H54 (cell line): ENCODE data around the gene TEKT2.

Experiments used
- DNase-seq: peaks from one replicate; pipeline ENCODE4 v3.0.0; 2011; ENCODE audit warnings: low spot score, mixed read lengths; ENCODE audit not compliant: insufficient read length
- FAIRE-seq: peaks from 3 replicates; lab custom pipeline; 2011; peaks lifted over from hg19 to GRCh38; lab: Jason Lieb, UNC
- POLR2A ChIP-seq: IDR thresholded peaks from 2 replicates; pipeline ENCODE4 v1.6.1; 2011; ENCODE audit warnings: low read depth, mild to moderate bottlenecking, low read length

TEKT2 gene

GRCh38 chr1:36091698-36092097 lies 7.8 kb downstream of the TEKT2 start:
- no peak for TF ChIP-seq POLR2A
- FAIRE-seq (no peak), DNase-seq (no peak)

GRCh38 chr1:36092166-36092797 lies 8.4 kb downstream of the TEKT2 start:
- no peak for TF ChIP-seq POLR2A
- DNase-seq (no peak), FAIRE-seq (no peak)

GRCh38 chr1:36092798-36093185 lies 8.9 kb downstream of the TEKT2 start:
- DNase-seq (no peak), FAIRE-seq (no peak)
- TF ChIP-seq POLR2A, result no peak

- no peak for TF ChIP-seq POLR2A
- DNase-seq (no peak), FAIRE-seq (no peak)
Observed at GRCh38 chr1:36093226-36093625, 9.3 kb downstream of the TEKT2 start.

- no peak for TF ChIP-seq POLR2A
- no peak for FAIRE-seq
- no peak for DNase-seq
Observed at GRCh38 chr1:36093929-36094328, 10.0 kb downstream of the TEKT2 start.

GRCh38 chr1:36094621-36095061 lies 10.7 kb downstream of the TEKT2 start:
- FAIRE-seq (no peak), DNase-seq (no peak)
- no peak for TF ChIP-seq POLR2A

GRCh38 chr1:36095760-36096405 lies 12.0 kb downstream of the TEKT2 start:
- FAIRE-seq, result no peak
- DNase-seq, result no peak
- no peak for TF ChIP-seq POLR2A

- DNase-seq (no peak), FAIRE-seq (no peak)
- TF ChIP-seq POLR2A, result no peak
Observed at GRCh38 chr1:36096500-36097432, 12.9 kb downstream of the TEKT2 start.

GRCh38 chr1:36097693-36098585 lies 14.0 kb downstream of the TEKT2 start:
- DNase-seq (no peak), FAIRE-seq (no peak)
- no peak for TF ChIP-seq POLR2A

- no peak for TF ChIP-seq POLR2A
- DNase-seq (no peak), FAIRE-seq (no peak)
Observed at GRCh38 chr1:36098650-36099365, 14.9 kb downstream of the TEKT2 start.

GRCh38 chr1:36099681-36100341 lies 15.9 kb downstream of the TEKT2 start:
- TF ChIP-seq POLR2A, result no peak
- FAIRE-seq (no peak), DNase-seq (peak; percentile 78)

GRCh38 chr1:36100376-36100775 lies 16.5 kb downstream of the TEKT2 start:
- no peak for TF ChIP-seq POLR2A
- DNase-seq, result no peak
- no peak for FAIRE-seq

GRCh38 chr1:36101546-36101945 lies 17.7 kb downstream of the TEKT2 start:
- FAIRE-seq (no peak), DNase-seq (no peak)

More at GRCh38 chr1:36101546-36101945, 17.7 kb downstream of the TEKT2 start:
- no peak for TF ChIP-seq POLR2A
